Measurements from ENCODE around the gene ADIPOR1. TPM values are rescaled to one million over a fixed set of nuclear protein-coding genes. Genes with fewer than 3 reads are reported as not detected.
"Not testable (repeated sequence)": the region's sequence is repeated elsewhere in the genome, so short reads cannot be mapped to it uniquely, and the experiment has no call there.

The ADIPOR1 gene
- 64.9 TPM for polyA plus RNA-seq (ENCODE audit: insufficient read length)

- DNase-seq (ENCODE audit: low read depth): peak; percentile 58
Observed at GRCh38 chr1:202957733-202958543, at the start of gene ADIPOR1. Gene ADIPOR1 (minus strand): TSS chr1:202958312. CDS start chr1:202951070, 7,242 bp downstream.

- peak; percentile 97 for DNase-seq (ENCODE audit: low read depth)
Observed at GRCh38 chr1:203006948-203007871, 49.1 kb upstream of the ADIPOR1 start, which contains the start of gene TMEM183A. Gene TMEM183A (plus strand): TSS chr1:203007374. CDS start chr1:203007466, 92 bp downstream.

GRCh38 chr1:203005395-203006142 is 47.5 kb upstream of the ADIPOR1 start:
- not testable (repeated sequence) for DNase-seq (ENCODE audit: low read depth)

- DNase-seq (ENCODE audit: low read depth): no peak
Observed at GRCh38 chr1:203002951-203003350, 44.8 kb upstream of the ADIPOR1 start.

GRCh38 chr1:203001986-203002385 is 43.9 kb upstream of the ADIPOR1 start:
- no peak for DNase-seq (ENCODE audit: low read depth)

- no peak for DNase-seq (ENCODE audit: low read depth)
Observed at GRCh38 chr1:203000217-203000944, 42.3 kb upstream of the ADIPOR1 start.

GRCh38 chr1:202998836-202999750 is 41.0 kb upstream of the ADIPOR1 start:
- DNase-seq (ENCODE audit: low read depth): peak; percentile 26

- DNase-seq (ENCODE audit: low read depth): no peak
Observed at GRCh38 chr1:202994756-202995155, 36.6 kb upstream of the ADIPOR1 start.

GRCh38 chr1:202991112-202991511 is 33.0 kb upstream of the ADIPOR1 start:
- DNase-seq (ENCODE audit: low read depth): no peak

GRCh38 chr1:202989879-202990278 is 31.8 kb upstream of the ADIPOR1 start:
- DNase-seq (ENCODE audit: low read depth): no peak

- DNase-seq (ENCODE audit: low read depth): no peak
Observed at GRCh38 chr1:202987922-202988583, 29.9 kb upstream of the ADIPOR1 start.

- DNase-seq (ENCODE audit: low read depth): no peak
Observed at GRCh38 chr1:202987255-202987654, 29.1 kb upstream of the ADIPOR1 start.

GRCh38 chr1:202986120-202986519 is 28.0 kb upstream of the ADIPOR1 start:
- not testable (repeated sequence) for DNase-seq (ENCODE audit: low read depth)

GRCh38 chr1:202982715-202983430 is 24.8 kb upstream of the ADIPOR1 start:
- no peak for DNase-seq (ENCODE audit: low read depth)

GRCh38 chr1:202981939-202982338 is 23.8 kb upstream of the ADIPOR1 start:
- no peak for DNase-seq (ENCODE audit: low read depth)

GRCh38 chr1:202979459-202979858 is 21.3 kb upstream of the ADIPOR1 start:
- DNase-seq (ENCODE audit: low read depth): no peak

- DNase-seq (ENCODE audit: low read depth): no peak
Observed at GRCh38 chr1:202976633-202977032, 18.5 kb upstream of the ADIPOR1 start.

GRCh38 chr1:202974856-202975255 is 16.7 kb upstream of the ADIPOR1 start:
- DNase-seq (ENCODE audit: low read depth): no peak

GRCh38 chr1:202972046-202972445 is 13.9 kb upstream of the ADIPOR1 start:
- no peak for DNase-seq (ENCODE audit: low read depth)
